Right lobe of liver (tissue), 6 donors: ENCODE results near the gene EFNA5. TPM values are rescaled to one million over a fixed set of nuclear protein-coding genes. Genes with fewer than 3 reads are reported as not detected.

Source experiments
- ATAC-seq, 4 donors: fragments of 200-7000 bp; cut with Tn5 transposase; one replicate each; pipeline ENCODE4 v1.9.1; 2020; ENCODE audit warnings: mild to moderate bottlenecking in 4 of 4, moderate library complexity in 4 of 4
- DNase-seq, 3 donors: peaks; one replicate each; pipeline ENCODE4 v3.0.0-alpha.2; 2020
- H3K27ac ChIP-seq, 3 donors: fragments of 200-600 bp; one replicate each; pipeline ENCODE4 v1.8.0; 2022
- H3K27me3 ChIP-seq, 2 donors: fragments of 200-600 bp; one replicate each; pipeline ENCODE4 v1.8.0; 2022
- H3K36me3 ChIP-seq, 4 donors: fragments of 200-600 bp; sonication (generic) in 1 of 4; one replicate each; pipeline versions ENCODE4 v1.5.1 to v1.8.0; 2017 to 2022; ENCODE audit warnings: control low read depth in 1 of 4
- H3K4me1 ChIP-seq, 4 donors: fragments of 200-600 bp; sonication (generic) in 1 of 4; one replicate each; pipeline versions ENCODE4 v1.5.1 to v1.8.0; 2017 to 2022; ENCODE audit warnings: control low read depth in 1 of 4
- H3K4me3 ChIP-seq, 3 donors: fragments of 200-600 bp; one replicate each; pipeline ENCODE4 v1.8.0; 2022
- H3K9me3 ChIP-seq, 4 donors: fragments of 200-600 bp; sonication (generic) in 1 of 4; one replicate each; pipeline versions ENCODE4 v1.5.1 to v1.8.0; 2017 to 2022; ENCODE audit warnings: control low read depth in 1 of 4
- CTCF ChIP-seq, 4 donors: fragments of 200-600 bp in 3 of 4; fragments of 450-650 bp in 1 of 4; IDR thresholded peaks; one replicate each; pipeline versions ENCODE4 v1.5.1 to v1.8.0; 2016 to 2022; ENCODE audit warnings: antibody characterized with exemption in 4 of 4, mild to moderate bottlenecking in 2 of 4
- POLR2A ChIP-seq: fragments of 450-650 bp; IDR thresholded peaks from one replicate; pipeline ENCODE4 v1.6.1; 2017; ENCODE audit warnings: antibody characterized with exemption, mild to moderate bottlenecking
- WGBS: methylation state at CpG from one replicate; pipeline ENCODE4 v1.1.6; 2018; ENCODE audit warnings: low coverage, low lambda C conversion rate; ENCODE audit not compliant: insufficient coverage; ENCODE audit errors: missing lambda C conversion rate; 5-methylcytosine and 5-hydroxymethylcytosine counted together
- intact Hi-C, 2 donors: fragments of 100-400 bp; cut with DNase I; formaldehyde crosslinking; loops; one replicate each; pipeline versions ENCODE4 v1.11.2 to v1.14.1; 2022
- total RNA-seq, 6 experiments: library from RNA; depleted of rRNA in 2 of 6; stranded (reverse); fragments of >200 nt in 2 of 6; fragmentation: NEBNext Ultra II Directional in 3 of 6; extraction: Animal tissue kit (Norgen Biotek cat#: 25700) in 3 of 6; gene quantifications; one replicate each; pipeline versions ENCODE4 v1.1.0 to v1.2.4, GENCODE V29; 2016 to 2023
- donor health status: DM: no; HTN: yes; CAD: no.
- donor health status: DM: no; HTN: no; CAD: no.
- donor health status: DM: no; HTN: no; CAD: no.
- donor health status: DM: no; HTN: yes; CAD: no.
- donor health status: DM: no; HTN: yes; CAD: no.

The EFNA5 gene
- total RNA-seq, 6 experiments from 2014 or later, result 0.18 to 11.7 (median 1.4) TPM

- Histone ChIP-seq H3K27ac (no peak overlapping the region), H3K27me3 (no peaks in the 10 kb centered on the region), H3K4me1 (no peaks in the 10 kb centered on the region), H3K4me3 (no peak overlapping the region), H3K9me3 (no peaks in the 10 kb centered on the region), H3K36me3 (no peaks in the 10 kb centered on the region)
- ATAC-seq (no peak), DNase-seq (no peak)
- TF ChIP-seq POLR2A (no peak), CTCF (IDR thresholded peaks at IDR 0.05) (no peak)
- WGBS, result 57% methylated on average over 2 of the region's 2 CpGs
- intact Hi-C loops, result no loop called here
Measured at GRCh38 chr5:107533910-107534876, 136.5 kb downstream of the EFNA5 start.

- intact Hi-C loops, result no loop called here
- no peak for TF ChIP-seq POLR2A
- TF ChIP-seq CTCF (IDR thresholded peaks at IDR 0.05), result no peak
- no peaks in the 10 kb centered on the region for H3K27me3 ChIP-seq
- H3K4me3 ChIP-seq, result no peak overlapping the region
- no peaks in the 10 kb centered on the region for H3K9me3 ChIP-seq
- ATAC-seq (no peak), DNase-seq (no peak)
- H3K36me3 ChIP-seq, result no peaks in the 10 kb centered on the region
- H3K27ac ChIP-seq, result no peak overlapping the region
- 80% methylated on average over 5 of the region's 7 CpGs for WGBS
- no peaks in the 10 kb centered on the region for H3K4me1 ChIP-seq
Measured at GRCh38 chr5:107532916-107533315, 137.8 kb downstream of the EFNA5 start.

GRCh38 chr5:107532169-107532878 is 138.4 kb downstream of the EFNA5 start:
- no peaks in the 10 kb centered on the region for H3K27me3 ChIP-seq
- no peak overlapping the region for H3K4me3 ChIP-seq
- DNase-seq (no peak), ATAC-seq (no peak)
- no peaks in the 10 kb centered on the region for H3K4me1 ChIP-seq
- H3K27ac ChIP-seq, result no peak overlapping the region
- H3K9me3 ChIP-seq, result no peaks in the 10 kb centered on the region
- intact Hi-C loops, result no loop called here
- no peak for TF ChIP-seq POLR2A
- no peak for TF ChIP-seq CTCF (IDR thresholded peaks at IDR 0.05)
- 84% methylated on average over 10 of the region's 10 CpGs for WGBS
- no peaks in the 10 kb centered on the region for H3K36me3 ChIP-seq

GRCh38 chr5:107531308-107531707 is 139.4 kb downstream of the EFNA5 start:
- intact Hi-C loops, result no loop called here
- Histone ChIP-seq H3K9me3 (no peaks in the 10 kb centered on the region), H3K27me3 (no peaks in the 10 kb centered on the region), H3K36me3 (no peaks in the 10 kb centered on the region), H3K4me3 (no peak overlapping the region), H3K4me1 (no peaks in the 10 kb centered on the region), H3K27ac (no peak overlapping the region)
- TF ChIP-seq POLR2A (no peak), CTCF (IDR thresholded peaks at IDR 0.05) (no peak)
- DNase-seq (no peak), ATAC-seq (no peak)
- 70% methylated on average over 7 of the region's 7 CpGs for WGBS
